ENCODE results near the gene MDN1. TPM values are rescaled to one million over a fixed set of nuclear protein-coding genes. Genes with fewer than 3 reads are reported as not detected.

MDN1 gene
- total and polyA plus RNA-seq, 2 of the 8 experiments (the other 6 are each of a cell fraction or from before 2014, with no cell fraction given), result 53.5 to 179 TPM

GRCh38 chr6:89817481-89817880 lies 2.1 kb downstream of the MDN1 start (continued):
- TF ChIP-seq KDM4A (IDR thresholded peaks at IDR 0.05; ENCODE audit: low read depth, low read length, severe bottlenecking) (no peak), RXRA (IDR thresholded peaks at IDR 0.05; ENCODE audit: insufficient read depth, low read depth, low read length) (no peak), FOSL1 (IDR thresholded peaks at IDR 0.05; ENCODE audit: insufficient read depth, low read depth, low read length) (no peak), BACH1 (IDR thresholded peaks at IDR 0.05; ENCODE audit: low read length) (no peak), POLR2AphosphoS5 (IDR thresholded peaks at IDR 0.05; ENCODE audit: low read depth, low read length) (peak; percentile 71; the same call in 1 of the 2 replicates), RAD21 (IDR thresholded peaks at IDR 0.05 in 1 of 2, conservative IDR thresholded peaks at IDR 0.05 in 1 of 2; ENCODE audit: low read depth in 2 of 2, low read length in 2 of 2) (no peak), ATF2 (IDR thresholded peaks at IDR 0.05; ENCODE audit: low read length) (no peak), BRCA1 (IDR thresholded peaks at IDR 0.05; ENCODE audit: low read depth, low read length) (no peak), NRF1 (IDR thresholded peaks at IDR 0.05; ENCODE audit: low read depth, low read length) (no peak), TCF12 (IDR thresholded peaks at IDR 0.05; ENCODE audit: low read depth, low read length) (no peak), RNF2 (IDR thresholded peaks at IDR 0.05; ENCODE audit: borderline replicate concordance, low read depth, low read length, missing control alignments, poor library complexity, severe bottlenecking) (no peak), SIRT6 (IDR thresholded peaks at IDR 0.05; ENCODE audit: low read length) (no peak), CHD1 (IDR thresholded peaks at IDR 0.05; ENCODE audit: low read depth, low read length) (no peak), CREB1 (IDR thresholded peaks at IDR 0.05) (no peak), SIX5 (IDR thresholded peaks at IDR 0.05; ENCODE audit: low read depth, low read length) (no peak), TAF1 (IDR thresholded peaks at IDR 0.05; ENCODE audit: low read depth, low read length) (peak; percentile 72; the same call in 1 of the 2 replicates), GABPA (IDR thresholded peaks at IDR 0.05; ENCODE audit: borderline replicate concordance, insufficient read depth, low read length) (no peak), PHF8 (conservative IDR thresholded peaks at IDR 0.05; ENCODE audit: low read depth, low read length) (no peak), SRF (IDR thresholded peaks at IDR 0.05; ENCODE audit: low read depth, low read length) (peak; percentile 49; the same call in 1 of the 2 replicates), TAF7 (optimal IDR thresholded peaks at IDR 0.05; ENCODE audit: borderline replicate concordance, low read depth, low read length) (no peak), RBBP5 (IDR thresholded peaks at IDR 0.05; ENCODE audit: borderline replicate concordance, low read depth, low read length) (no peak), CTBP2 (IDR thresholded peaks at IDR 0.05; ENCODE audit: borderline replicate concordance, insufficient read depth, insufficient read length, low read length) (no peak), POLR2A (IDR thresholded peaks at IDR 0.05; ENCODE audit: control extremely low read depth in 1 of 2, low read depth in 2 of 2, low read length in 2 of 2) (peak; percentile 57 to 84), HDAC6 (IDR thresholded peaks at IDR 0.05; ENCODE audit: low read depth, low read length) (no peak)
